Progenitor cell of endocrine pancreas (in vitro differentiated cells): ENCODE data around the gene WDHD1. TPM values are rescaled to one million over a fixed set of nuclear protein-coding genes. Genes with fewer than 3 reads are reported as not detected.

Source experiments
- DNase-seq: peaks from one replicate; pipeline ENCODE4 v3.0.0; 2021; ENCODE audit warnings: low spot score; ENCODE audit not compliant: unreplicated experiment
- H3K27ac Mint-ChIP-seq: 2 replicates; pipeline ENCODE4 v1.8.0; 2021; ENCODE audit warnings: mild to moderate bottlenecking, moderate library complexity, mixed read lengths
- H3K27me3 Mint-ChIP-seq: 2 replicates; pipeline ENCODE4 v1.8.0; 2021; ENCODE audit warnings: mixed read lengths
- H3K36me3 Mint-ChIP-seq: 2 replicates; pipeline ENCODE4 v1.8.0; 2022; ENCODE audit warnings: mixed read lengths; ENCODE audit not compliant: insufficient read depth
- H3K4me1 Mint-ChIP-seq: 2 replicates; pipeline ENCODE4 v1.8.0; 2021; ENCODE audit warnings: low read depth, mixed read lengths
- H3K4me3 Mint-ChIP-seq: 2 replicates; pipeline ENCODE4 v1.8.0; 2021; ENCODE audit warnings: low read depth, mild to moderate bottlenecking, moderate library complexity, mixed read lengths
- H3K9me3 Mint-ChIP-seq: 2 replicates; pipeline ENCODE4 v1.8.0; 2021; ENCODE audit warnings: low read depth, mixed read lengths
- total RNA-seq: library from RNA; stranded (reverse); gene quantifications from 2 replicates; pipeline ENCODE4 v1.2.1, GENCODE V29; 2021
- TF ChIP-seq, protein P1 (sequence below): fragments of 200-600 bp; sonication (generic); IDR thresholded peaks from one replicate; pipeline ENCODE4 v1.5.0; 2021; ENCODE audit warnings: antibody characterized with exemption, mild to moderate bottlenecking; ENCODE audit not compliant: unreplicated experiment

WDHD1 gene
- total RNA-seq, 1 donor from 2014 or later = 31.4 TPM

DNA sequence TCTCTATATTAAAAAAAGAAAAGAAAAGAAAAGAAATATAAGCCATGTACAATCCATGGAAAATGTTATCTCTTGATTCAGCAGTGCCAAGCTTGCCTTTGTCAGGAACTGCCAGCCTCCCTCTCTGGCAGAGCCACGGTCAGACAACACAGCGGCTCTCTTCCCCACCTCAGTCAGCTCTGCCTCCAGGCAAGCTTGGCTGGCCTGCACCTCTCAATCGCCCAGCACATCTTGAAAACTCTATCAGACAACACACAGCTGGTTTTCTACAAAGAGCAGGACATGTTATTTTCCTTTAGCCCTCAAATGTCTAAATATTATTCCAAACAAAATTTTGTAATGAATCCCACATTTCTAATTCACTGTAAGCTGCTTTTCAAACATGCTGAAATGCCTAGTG is 104.3 kb downstream of the WDHD1 start:
- TF ChIP-seq, protein P1, sequence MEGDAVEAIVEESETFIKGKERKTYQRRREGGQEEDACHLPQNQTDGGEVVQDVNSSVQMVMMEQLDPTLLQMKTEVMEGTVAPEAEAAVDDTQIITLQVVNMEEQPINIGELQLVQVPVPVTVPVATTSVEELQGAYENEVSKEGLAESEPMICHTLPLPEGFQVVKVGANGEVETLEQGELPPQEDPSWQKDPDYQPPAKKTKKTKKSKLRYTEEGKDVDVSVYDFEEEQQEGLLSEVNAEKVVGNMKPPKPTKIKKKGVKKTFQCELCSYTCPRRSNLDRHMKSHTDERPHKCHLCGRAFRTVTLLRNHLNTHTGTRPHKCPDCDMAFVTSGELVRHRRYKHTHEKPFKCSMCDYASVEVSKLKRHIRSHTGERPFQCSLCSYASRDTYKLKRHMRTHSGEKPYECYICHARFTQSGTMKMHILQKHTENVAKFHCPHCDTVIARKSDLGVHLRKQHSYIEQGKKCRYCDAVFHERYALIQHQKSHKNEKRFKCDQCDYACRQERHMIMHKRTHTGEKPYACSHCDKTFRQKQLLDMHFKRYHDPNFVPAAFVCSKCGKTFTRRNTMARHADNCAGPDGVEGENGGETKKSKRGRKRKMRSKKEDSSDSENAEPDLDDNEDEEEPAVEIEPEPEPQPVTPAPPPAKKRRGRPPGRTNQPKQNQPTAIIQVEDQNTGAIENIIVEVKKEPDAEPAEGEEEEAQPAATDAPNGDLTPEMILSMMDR = no peak
- H3K27ac Mint-ChIP-seq = no peak overlapping the region
- H3K9me3 Mint-ChIP-seq = no peaks in the 10 kb centered on the region
- no peak for DNase-seq
- peaks cover 10% of the 10 kb centered on the region for H3K4me1 Mint-ChIP-seq
- no peak overlapping the region for H3K4me3 Mint-ChIP-seq
- H3K36me3 Mint-ChIP-seq = no peaks in the 10 kb centered on the region
- H3K27me3 Mint-ChIP-seq = no peaks in the 10 kb centered on the region

DNA sequence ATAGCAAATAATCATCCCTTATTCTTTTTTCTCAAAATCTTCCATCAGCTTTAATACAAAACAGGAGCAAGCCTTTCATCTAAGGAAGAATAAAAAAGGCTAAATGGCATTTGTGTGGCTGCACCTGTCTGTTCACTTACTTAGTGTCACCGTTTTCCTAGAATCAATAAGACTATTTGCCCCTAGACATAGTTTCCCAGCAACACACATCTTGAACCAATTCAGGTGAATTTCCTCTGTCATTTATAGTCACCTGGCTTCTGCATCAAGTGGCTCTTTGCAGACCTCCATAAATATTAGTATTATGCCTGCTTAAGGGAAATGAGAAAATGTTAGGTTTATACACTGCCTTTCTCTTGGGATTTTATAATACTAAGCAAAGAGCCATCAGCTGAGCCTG is 106.8 kb downstream of the WDHD1 start:
- Mint-ChIP-seq H3K27me3 (no peaks in the 10 kb centered on the region), H3K36me3 (no peaks in the 10 kb centered on the region), H3K9me3 (no peaks in the 10 kb centered on the region), H3K4me1 (peaks cover 10% of the 10 kb centered on the region), H3K27ac (no peak overlapping the region), H3K4me3 (no peak overlapping the region)
- no peak for DNase-seq
- TF ChIP-seq, protein P1 = no peak

DNA sequence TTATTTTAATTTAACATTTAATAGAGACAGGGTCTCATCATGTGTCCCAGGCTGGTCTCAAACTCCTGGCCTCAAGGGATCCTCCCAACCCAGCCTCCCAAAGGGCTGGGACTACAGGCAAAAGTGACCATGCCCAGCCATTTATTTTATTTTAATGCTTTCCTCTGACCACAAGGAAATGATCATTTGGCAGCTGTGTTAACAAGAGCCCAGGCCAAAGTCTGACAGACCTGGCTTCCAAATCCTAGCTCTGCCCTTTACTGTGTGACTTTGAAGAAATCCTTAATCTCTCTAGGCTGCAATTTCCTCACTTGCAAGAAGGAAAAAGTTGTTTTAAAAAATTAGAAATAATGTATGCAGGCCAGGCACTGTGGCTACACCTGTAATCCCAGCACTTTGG is 107.6 kb downstream of the WDHD1 start:
- Mint-ChIP-seq H3K4me1 (peaks cover 10% of the 10 kb centered on the region), H3K36me3 (no peaks in the 10 kb centered on the region), H3K9me3 (no peaks in the 10 kb centered on the region), H3K4me3 (no peak overlapping the region), H3K27me3 (no peaks in the 10 kb centered on the region), H3K27ac (no peak overlapping the region)
- no peak for DNase-seq
- TF ChIP-seq, protein P1 = no peak

DNA sequence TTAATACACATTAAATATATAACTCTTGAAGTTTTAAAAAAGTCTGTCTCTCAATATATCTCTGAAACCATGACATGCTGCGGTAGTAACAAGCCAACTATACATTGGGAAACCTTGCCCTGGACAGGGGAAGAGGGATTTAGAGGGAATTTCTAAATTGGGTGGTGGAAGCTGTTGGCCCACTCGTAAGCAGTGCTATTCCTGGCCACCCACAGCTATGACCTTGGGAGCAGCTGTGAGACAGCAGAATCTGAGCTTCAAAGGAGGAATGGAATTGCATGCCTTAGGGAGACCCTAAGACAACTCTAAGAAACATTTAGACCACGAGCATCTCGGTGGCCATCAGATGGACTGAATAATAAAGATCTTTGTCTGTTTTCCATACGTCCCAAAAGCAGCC is 108.5 kb downstream of the WDHD1 start:
- H3K27me3 Mint-ChIP-seq = no peaks in the 10 kb centered on the region
- peaks cover 10% of the 10 kb centered on the region for H3K4me1 Mint-ChIP-seq
- H3K36me3 Mint-ChIP-seq = no peaks in the 10 kb centered on the region
- TF ChIP-seq, protein P1 = no peak
- H3K4me3 Mint-ChIP-seq = no peak overlapping the region
- H3K27ac Mint-ChIP-seq = no peak overlapping the region
- no peaks in the 10 kb centered on the region for H3K9me3 Mint-ChIP-seq
- DNase-seq = no peak

DNA sequence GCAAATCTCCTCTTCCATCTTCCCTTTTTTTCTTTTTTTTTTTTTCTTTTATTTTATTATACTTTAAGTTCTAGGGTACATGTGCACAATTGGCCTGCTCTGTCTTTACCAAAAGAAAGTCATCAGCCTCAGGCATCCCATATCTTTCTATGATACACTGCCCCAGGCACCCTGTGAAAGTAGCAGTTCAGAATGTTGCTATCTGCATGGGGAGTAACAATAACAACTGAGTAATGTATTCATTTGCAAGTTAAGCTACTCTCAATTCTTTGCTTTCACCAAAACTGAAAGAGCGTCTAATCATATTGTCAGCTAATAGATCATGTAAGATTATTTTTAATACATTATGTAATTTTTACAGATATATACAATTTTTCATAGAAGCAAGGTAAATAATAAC is 110.8 kb downstream of the WDHD1 start:
- Mint-ChIP-seq H3K27ac (no peak overlapping the region), H3K9me3 (no peaks in the 10 kb centered on the region), H3K4me1 (peaks cover 10% of the 10 kb centered on the region), H3K36me3 (no peaks in the 10 kb centered on the region), H3K4me3 (no peak overlapping the region), H3K27me3 (no peaks in the 10 kb centered on the region)
- TF ChIP-seq, protein P1 = no peak
- DNase-seq = no peak
